Left hindlimb (tissue), 1 donor: ENCODE results near the gene GRIK4.

Source experiments
- DNase-seq: peaks from one replicate; pipeline ENCODE4 v3.0.0-alpha.2; 2018

GRIK4 gene

DNA sequence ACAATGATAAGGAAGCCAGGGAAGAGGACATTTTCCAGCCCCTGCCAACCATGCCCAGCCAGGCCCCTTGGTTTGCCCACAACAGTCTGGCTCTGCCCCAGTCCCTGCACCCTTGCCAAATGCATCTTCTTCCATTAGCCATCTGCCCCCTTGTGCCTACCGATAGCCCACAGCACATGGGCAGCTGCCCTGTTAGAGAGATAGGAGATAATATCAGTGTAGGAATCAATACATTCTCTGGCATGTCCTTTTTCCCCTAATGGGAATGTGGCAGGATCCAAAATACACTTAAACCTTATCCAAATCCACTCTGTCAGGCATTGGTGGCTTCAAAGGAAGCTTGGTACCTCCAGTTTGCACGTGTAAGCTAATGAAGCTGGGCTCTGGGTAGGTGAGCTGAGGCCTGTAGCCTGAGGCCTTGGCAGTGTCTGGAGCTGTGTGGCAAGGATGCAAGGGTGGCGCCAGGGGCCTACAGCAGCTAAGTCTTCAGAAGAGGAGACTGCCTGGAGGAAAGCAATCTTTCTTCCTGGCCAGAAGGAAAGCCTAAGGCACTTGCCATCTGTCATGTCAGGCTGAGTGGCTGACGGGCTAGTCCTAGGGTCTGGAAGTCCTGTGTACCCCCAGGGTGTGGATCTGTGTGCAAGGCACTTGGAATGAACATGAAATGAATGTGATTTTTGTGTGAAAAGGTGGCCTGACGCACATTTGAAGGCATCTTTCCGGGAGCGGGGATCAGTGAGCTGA is 348.2 kb downstream of the GRIK4 start:
- DNase-seq, result no peak

- DNase-seq, result no peak
Measured at GRCh38 chr11:120863359-120863758, 351.8 kb downstream of the GRIK4 start.

DNA sequence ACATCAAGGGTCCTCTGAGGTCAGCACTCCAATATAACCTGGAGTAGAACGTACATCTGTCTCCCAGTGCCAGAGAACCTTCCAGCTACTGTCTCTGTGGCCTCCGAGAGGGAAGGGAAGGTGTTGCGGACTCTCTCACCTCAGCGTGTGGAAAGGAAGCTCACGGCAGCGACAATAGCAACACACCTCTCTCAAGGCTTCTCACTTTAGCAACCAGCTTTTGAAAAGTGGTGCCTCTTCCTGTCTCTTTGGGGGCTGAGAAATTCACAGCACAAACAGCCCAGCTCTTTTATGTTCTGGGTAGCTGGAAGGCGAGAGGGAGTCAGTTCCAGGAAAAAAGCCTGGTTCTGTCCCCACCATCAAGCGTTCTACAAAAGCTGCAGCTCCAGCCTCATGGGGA is 355.5 kb downstream of the GRIK4 start:
- no peak for DNase-seq

- DNase-seq, result no peak
Measured at GRCh38 chr11:120867531-120867930, 356.0 kb downstream of the GRIK4 start.

- no peak for DNase-seq
Measured at GRCh38 chr11:120867988-120868387, 356.4 kb downstream of the GRIK4 start.

DNA sequence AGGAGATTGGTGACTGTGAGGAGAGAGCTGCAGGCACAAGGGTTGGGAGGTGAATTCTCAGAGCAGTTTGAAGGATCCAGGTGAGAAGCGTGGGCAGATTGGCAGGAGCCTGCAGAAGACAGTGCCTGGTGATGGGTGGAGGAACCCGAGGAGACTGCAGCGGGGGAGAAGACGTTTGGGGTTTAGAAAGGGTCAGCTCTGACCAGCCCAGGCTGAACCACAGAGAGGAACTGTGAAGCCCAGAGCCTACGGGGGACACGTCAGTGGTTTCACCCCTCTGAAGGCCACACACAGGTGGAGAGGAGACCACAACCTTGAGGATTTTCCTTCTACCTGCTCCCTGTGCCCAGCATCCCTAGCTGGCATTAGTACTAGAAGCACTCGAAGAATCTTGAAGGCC is 357.5 kb downstream of the GRIK4 start:
- no peak for DNase-seq

- no peak for DNase-seq
Measured at GRCh38 chr11:120869516-120870011, 358.0 kb downstream of the GRIK4 start.

DNA sequence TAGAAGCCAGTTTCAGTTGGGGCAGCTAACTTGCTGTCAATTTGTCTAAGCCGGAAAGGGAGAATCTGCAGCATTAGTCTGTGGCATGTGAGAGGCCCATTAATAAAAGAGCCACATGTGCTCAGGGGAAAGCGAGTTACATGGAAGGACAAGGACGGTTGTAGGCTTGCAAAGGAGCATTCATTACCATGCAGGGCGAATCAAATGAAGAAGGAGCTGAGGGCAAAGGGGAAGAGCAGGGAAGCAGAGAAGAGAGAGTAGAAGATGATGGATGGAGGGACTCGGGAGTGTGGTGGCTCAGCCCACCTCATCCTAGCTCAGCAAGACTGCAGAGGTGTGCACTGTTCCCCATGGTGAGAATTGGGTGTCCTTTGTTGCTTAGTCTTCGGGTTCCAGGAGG is 359.6 kb downstream of the GRIK4 start:
- no peak for DNase-seq

- no peak for DNase-seq
Measured at GRCh38 chr11:120871924-120872323, 360.4 kb downstream of the GRIK4 start.

GRCh38 chr11:120873966-120874735 is 362.6 kb downstream of the GRIK4 start:
- DNase-seq, result no peak

DNA sequence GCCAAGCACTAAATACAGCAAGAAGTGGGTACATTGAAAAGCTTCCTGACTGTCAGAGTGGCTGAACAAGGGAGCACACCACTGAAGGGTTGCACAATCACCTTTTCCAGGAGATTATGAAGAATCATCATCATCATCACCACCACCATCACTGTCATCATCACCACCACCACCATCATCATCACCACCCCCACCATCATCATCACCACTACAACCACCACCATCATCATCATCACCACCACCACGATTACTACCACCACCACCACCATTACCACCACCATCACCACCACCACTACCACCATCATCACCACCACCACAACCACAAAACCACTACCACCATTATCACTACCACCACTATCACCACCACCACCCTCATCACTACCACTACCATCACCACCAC is 364.4 kb downstream of the GRIK4 start:
- no peak for DNase-seq

DNA sequence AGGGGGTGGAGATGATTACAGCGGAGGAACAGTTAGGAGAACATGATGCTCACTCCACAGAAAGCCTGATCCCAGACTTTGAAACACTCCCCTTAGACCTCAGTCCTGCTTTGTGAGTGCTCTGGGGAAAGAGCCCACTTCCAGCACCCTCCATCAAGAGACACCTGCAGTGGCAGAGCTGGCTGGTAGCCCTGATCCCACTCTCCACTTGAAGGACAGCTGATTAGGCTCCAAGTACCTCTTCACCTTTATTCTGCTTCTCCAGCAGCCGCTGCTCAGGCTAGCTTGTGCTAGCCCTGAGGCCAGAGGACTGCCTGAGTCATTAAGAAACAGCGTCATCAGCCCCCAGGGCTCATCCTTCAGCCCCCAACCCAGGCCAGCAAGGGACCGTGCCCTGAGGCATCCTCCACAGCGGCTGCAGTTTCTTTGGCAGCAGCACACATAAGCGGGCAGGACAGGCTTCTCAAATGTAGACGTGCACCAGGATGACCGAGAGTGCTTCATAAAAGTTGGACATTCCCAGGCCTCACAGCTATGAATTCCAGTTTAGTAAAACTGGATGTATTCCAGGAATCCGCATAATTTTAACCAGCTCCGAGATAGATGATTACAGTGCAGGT is 366.3 kb downstream of the GRIK4 start:
- DNase-seq, result no peak

DNA sequence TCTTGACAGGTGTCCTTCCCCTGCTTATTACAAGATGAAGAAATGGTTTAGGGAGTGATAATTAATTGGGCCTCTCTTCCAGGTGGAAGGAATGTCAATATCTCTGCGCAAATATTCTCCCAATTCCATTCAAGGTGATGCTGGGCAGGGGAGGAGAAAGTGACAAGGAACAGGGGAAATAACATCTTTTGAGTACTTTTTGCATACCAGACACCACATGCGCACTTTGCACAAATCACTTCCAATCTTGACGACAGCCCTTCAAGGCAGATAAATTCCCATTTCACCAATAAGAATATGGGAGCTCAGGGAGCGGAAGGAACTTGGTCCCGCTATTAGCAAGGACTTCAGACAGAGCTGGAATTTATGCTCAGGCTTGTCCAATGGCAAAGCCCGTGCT is 367.2 kb downstream of the GRIK4 start:
- no peak for DNase-seq

GRCh38 chr11:120880498-120881175 is 369.1 kb downstream of the GRIK4 start:
- DNase-seq, result no peak

DNA sequence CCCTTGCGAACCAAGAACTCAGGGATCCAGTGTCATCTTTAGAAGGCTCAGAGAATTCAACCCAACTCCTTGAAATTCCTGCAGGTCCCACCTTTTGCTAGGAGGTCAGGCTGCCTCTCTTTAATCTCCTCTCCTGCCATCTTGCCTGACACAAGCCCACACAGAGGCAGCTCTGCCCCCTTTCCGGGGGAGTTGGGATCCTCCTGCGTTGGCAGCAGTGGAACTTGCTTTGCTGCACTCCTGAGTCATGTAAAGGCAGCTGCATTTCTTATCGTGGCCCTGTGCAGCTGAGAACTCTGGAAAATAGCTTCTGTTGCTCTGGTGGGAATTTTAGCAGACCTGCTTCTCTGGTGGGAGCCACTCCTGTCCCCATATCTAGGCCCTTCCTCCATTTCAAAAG is 370.0 kb downstream of the GRIK4 start:
- DNase-seq, result no peak

DNA sequence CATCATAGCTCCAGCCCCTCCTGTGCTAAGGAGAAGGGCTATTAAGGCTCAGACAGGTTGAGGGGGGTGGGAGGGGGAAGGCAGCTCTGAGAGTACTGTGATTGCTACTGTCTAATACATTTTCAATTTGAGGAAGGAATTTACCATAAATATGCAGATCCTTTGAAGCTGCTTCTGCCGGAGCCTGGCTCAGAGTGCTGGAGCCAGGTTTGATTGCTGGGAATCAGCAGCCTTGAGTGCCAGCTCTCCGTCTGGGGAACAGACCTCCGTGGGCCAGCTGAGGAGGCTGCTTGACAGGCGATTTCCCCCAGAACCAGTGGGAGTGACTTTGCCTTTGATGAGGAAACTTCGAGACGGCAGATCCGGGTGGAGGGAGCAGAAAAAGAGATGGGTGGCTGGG is 370.6 kb downstream of the GRIK4 start:
- no peak for DNase-seq

DNA sequence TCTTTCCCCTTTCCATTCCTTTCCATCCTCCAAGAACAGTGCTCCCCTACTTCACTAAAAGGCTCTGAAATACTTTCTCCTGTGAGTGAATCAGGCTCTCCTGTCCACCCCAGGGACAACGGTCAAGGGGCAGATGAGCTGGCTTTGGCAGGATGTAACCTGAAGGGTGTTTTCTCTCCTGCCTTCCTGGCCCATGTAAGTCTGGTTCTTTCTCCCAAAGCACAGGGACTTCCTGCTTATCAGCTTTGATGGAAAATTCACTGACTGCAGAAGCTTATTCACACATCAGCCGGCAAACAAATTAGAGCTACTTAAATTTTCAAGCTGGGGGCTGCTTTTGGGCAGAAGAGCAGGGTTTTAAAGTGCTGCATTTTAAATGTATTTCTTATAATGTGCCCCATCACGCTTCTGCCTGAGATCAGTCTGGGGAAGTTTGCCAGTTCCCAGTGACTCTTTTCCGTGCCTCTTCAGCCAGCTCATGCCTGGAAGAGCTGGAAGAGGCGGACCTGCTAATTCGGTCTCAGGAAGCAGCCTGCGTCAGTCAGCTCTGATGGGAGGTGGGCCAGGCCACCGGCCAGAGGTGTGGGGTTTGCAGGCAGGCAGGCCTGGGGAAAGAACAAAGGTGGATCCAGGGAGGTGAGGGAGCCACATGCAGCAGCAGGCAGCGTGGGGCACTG is 372.0 kb downstream of the GRIK4 start:
- DNase-seq, result peak; percentile 86

DNA sequence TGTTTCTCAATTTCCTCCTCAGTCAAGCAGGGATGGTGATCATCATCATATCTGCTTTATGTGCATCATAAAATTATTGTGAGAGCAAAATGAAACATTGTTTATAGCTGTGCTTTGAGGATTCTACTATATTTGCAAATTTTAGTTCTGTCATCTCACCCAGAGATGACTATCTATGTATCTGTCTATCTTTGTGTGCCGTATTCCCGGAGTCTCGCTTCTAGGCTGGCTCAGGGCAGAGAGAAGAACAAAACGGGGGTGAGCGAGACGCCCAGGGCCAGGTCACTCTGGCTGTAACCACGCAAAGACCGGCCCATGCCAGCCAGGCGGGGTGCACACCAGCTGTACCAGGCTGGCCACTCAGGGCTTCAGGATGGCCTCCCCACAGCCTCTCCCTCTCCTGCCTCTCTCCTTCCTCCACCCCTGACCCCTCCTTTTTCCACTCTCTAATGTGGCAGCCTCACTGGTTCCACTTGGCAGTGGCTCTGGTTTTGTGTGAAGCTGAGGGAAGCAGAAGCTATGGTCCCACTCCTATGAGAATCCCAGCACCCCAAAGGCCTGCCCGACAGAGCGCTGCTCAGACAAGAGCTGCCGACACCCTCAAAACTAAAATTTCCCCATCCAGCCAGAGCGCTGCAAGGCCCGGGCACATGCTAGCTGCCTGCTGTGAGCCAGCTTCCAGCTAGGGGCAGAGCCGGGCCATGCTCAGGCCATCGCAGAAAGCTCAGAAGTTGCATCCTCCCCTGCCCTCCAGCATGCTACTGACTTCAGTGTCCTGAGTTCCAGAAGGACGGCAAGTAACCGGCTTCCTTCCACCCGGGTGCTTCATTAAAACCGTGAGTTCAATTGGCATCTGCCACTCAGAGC is 372.8 kb downstream of the GRIK4 start:
- no peak for DNase-seq

GRCh38 chr11:120890609-120891320 is 379.2 kb downstream of the GRIK4 start:
- DNase-seq, result no peak

DNA sequence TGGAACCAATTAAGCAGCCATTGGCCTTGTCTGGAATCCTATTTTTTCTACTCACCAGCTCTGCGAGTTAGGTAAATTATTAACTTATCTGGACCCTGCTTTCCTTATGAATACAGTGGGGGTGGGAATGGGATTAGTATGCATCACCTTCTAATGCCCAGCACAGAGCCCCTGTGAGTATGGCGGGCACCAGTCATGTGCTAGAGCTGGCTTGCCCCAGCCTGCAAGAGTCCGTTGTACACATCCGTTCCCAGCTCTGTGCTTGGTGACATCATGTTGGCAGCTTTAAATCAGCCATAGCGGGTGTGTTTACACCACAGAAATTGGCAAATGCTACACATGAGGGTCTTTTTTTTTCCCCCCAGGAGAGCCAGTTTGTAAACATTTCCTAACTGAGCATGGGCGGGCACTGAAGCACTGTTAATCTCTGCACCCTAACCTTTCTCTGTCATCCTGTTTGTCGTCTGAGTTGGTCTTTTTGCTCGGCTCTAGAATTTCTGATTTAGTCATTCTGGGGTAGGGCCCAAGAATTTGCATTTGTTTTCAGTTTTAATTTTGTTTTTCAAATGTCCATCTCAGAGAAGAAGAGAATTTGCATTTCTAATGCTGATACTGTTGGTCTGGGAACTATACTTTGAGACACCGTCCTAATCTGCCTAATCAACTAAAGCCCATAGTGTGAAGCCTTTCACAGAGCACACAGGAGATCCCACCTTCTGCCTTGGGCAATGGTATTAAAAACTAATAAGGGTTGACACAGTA is 382.1 kb downstream of the GRIK4 start:
- DNase-seq, result no peak
